PFSK-1 (cell line): ENCODE results near the gene IRF1.

ENCODE experiments used
- FOXP2 ChIP-seq: optimal IDR thresholded peaks from 2 replicates; pipeline ENCODE3; 2011; ENCODE audit warnings: borderline replicate concordance, control low read depth, inconsistent platforms; ENCODE audit not compliant: insufficient read depth; ENCODE audit errors: extremely low read length, extremely low read depth
- POLR2AphosphoS5 ChIP-seq: IDR thresholded peaks from 2 replicates; pipeline ENCODE4 v1.6.1; 2012; ENCODE audit warnings: low read depth, mild to moderate bottlenecking, control low read depth, low read length, moderate library complexity
- SIN3A ChIP-seq: IDR thresholded peaks from 2 replicates; pipeline ENCODE4 v1.6.1; 2012; ENCODE audit warnings: mild to moderate bottlenecking, low read length, moderate library complexity, borderline replicate concordance; ENCODE audit not compliant: insufficient read depth
- TAF1 ChIP-seq: IDR thresholded peaks from 2 replicates; pipeline ENCODE4 v1.6.1; 2012; ENCODE audit warnings: low read length, control low read depth, borderline replicate concordance; ENCODE audit not compliant: insufficient read depth
- TF ChIP-seq, protein P1 (sequence below), 2 experiments: IDR thresholded peaks; 2 replicates each; pipeline versions ENCODE4 v1.6.1 to v1.8.0; 2011 to 2012; ENCODE audit warnings: low read depth in 2 of 2, low read length in 2 of 2, control low read depth in 1 of 2, inconsistent platforms in 1 of 2, mild to moderate bottlenecking in 1 of 2, moderate library complexity in 1 of 2; ENCODE audit not compliant: insufficient read depth in 1 of 2

Gene IRF1

DNA sequence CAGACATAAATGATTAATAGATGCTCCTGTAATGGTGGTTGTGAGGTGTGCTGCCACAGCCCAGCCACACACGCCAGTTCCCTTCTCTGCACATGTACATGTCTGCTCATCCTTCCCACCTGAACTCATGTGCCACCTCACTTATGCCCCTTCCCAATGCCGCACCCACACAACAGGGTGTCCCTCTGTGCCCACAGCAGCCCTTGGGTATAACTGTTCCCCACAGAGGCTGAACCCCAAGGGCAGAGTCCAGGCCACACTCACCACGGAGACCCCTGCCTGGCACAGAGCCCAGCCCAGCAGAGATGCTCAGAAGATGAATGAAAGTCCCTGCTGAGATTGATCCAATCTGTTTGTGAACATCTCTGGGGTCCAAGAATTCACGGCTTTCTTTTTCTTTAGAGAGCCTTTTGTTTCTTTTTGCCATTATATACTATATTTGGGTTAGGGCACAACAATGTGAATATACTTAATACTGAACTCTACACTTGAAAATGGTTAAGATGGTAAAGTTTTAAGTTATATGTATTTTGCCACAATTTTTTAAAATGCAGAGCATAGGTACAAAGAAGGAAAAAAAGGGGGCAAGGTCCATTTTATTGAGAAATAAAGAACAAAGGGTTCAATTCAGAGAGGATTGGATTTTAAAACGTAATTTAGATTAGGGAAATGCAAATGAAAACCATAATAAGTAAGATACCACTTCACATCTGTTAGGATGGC lies 29.6 kb downstream of the IRF1 start:
- TF ChIP-seq POLR2AphosphoS5 (no peak), SIN3A (no peak)

DNA sequence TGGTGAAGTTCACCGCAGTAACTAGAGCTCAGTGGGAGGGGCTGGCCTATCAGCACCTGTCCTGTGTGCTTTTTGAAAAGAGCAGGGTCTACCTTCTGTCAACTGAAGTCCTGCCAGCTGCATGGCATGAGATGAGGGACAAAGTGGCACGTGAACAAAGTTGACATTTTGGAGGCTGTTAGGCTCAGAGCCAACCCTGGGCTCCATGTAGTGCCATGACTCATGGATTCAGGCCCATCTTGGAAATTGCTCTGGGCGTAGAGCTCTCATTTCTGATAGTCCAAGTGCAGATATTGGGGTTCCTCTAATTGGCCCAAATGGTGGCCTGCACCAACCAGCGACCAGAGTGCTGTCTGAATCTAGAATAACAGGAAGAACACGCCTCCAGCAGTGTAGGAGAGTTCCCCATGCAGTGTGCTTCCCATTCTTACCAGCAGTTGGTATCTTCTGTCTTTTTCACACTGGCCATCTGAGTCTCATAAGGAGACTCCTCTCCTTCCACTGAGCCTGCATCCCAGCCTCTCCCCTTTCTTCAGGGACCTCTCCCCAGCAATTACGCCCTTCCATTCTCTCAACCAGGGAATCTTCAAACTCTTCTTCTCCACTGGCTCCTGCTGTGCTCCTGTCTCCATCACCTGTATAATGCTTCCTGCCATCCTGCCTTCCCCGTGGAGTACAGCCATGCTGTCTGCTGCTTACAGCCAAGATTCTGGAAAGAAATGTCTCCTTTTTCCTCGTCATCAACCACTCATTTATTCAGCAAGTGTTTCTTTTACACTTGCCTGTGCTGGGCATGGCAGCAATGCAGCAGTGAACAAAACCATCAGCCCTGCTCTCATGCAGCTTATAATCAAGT lies 30.4 kb downstream of the IRF1 start:
- TF ChIP-seq TAF1 (no peak), FOXP2 (no peak), POLR2AphosphoS5 (no peak), SIN3A (no peak)
- TF ChIP-seq, protein P1, sequence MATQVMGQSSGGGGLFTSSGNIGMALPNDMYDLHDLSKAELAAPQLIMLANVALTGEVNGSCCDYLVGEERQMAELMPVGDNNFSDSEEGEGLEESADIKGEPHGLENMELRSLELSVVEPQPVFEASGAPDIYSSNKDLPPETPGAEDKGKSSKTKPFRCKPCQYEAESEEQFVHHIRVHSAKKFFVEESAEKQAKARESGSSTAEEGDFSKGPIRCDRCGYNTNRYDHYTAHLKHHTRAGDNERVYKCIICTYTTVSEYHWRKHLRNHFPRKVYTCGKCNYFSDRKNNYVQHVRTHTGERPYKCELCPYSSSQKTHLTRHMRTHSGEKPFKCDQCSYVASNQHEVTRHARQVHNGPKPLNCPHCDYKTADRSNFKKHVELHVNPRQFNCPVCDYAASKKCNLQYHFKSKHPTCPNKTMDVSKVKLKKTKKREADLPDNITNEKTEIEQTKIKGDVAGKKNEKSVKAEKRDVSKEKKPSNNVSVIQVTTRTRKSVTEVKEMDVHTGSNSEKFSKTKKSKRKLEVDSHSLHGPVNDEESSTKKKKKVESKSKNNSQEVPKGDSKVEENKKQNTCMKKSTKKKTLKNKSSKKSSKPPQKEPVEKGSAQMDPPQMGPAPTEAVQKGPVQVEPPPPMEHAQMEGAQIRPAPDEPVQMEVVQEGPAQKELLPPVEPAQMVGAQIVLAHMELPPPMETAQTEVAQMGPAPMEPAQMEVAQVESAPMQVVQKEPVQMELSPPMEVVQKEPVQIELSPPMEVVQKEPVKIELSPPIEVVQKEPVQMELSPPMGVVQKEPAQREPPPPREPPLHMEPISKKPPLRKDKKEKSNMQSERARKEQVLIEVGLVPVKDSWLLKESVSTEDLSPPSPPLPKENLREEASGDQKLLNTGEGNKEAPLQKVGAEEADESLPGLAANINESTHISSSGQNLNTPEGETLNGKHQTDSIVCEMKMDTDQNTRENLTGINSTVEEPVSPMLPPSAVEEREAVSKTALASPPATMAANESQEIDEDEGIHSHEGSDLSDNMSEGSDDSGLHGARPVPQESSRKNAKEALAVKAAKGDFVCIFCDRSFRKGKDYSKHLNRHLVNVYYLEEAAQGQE (IDR thresholded peaks at IDR 0.05; ENCODE audit: insufficient read depth in 1 of 2, low read depth in 2 of 2, low read length in 2 of 2): no peak

DNA sequence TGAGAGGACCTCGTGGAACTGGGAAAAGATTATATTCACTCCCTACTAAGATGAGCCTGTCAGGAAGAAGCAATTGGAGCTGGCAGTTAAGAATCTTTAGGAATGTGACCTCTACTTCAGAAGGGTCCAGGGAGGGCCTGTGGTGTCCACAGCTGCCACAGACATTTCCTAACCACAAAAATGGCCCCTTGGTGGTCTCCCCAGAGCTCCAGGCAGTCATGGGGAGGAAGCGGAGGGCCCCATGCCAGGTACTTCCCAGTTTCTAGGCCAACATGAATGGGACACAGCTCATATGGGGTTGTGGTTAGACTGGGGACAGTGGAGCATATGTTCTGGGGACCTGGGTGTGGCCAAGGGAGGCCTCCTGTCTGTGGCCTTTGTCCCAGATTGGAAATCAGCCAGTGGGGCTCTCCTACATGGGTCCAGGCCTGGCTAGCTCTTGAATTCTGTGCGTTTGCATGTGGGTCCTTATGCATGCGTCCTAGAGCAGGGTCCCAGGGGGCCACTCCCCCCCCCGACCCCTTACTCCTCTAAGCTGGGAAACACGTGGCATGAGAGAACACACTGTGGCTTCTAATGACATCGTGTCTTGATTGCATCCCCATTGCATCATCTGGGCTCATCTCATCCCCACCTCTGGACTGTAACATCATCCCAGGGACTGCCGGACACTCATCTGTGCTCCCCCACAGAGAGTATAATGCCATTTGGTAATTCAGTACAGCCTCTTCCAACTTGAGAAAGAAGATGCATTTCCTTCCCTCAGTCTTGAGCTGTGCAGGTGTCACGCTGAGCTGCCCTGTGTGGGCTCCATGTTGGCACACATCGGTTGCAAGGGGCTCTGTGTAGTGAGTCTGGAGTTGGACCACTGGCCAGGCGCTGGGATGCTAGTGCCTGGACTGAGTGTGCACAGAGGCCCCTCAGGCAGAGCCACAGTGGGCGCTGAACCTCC lies 31.3 kb downstream of the IRF1 start:
- TF ChIP-seq, protein P1 (IDR thresholded peaks at IDR 0.05; ENCODE audit: insufficient read depth in 1 of 2, low read depth in 2 of 2, low read length in 2 of 2): no peak
- TF ChIP-seq TAF1 (no peak), FOXP2 (no peak)

DNA sequence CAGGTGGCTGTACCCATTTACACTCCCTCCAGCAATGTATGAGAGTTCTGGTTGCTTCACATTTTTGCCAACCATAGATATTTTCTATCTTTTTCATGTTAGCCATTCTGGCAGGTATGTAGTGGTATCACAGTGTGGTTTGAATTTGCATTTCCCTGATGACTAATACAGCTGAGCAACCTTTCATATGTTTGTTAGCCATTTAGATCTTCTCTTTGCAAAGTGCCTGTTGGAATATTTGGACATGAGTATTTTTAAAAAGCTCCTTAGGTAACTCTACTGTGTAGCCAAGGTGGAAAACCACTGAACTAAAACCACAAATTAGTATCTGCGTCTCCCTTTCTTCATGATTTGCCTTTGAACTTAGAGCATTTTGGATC lies 31.9 kb downstream of the IRF1 start:
- TF ChIP-seq FOXP2 (no peak), SIN3A (no peak), TAF1 (no peak), POLR2AphosphoS5 (no peak)
- TF ChIP-seq, protein P1 (IDR thresholded peaks at IDR 0.05; ENCODE audit: insufficient read depth in 1 of 2, low read depth in 2 of 2, low read length in 2 of 2): no peak

DNA sequence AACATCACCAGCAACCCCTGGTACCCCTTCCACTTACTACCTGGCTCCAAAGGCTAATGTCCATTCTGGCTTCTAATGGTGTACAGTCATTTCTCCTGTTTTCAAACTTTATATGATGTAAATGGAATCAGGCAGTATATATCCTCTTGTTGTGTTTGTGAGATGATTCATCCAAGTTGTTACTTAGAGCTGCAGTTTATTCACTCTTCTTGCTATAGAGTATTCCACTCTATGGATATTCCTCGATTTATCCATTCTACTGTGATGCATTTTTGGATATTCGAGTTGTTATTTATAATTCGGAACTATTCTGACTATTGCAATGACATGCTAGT lies 32.4 kb downstream of the IRF1 start:
- TF ChIP-seq SIN3A: no peak
- TF ChIP-seq TAF1: no peak
- no peak for TF ChIP-seq POLR2AphosphoS5
- TF ChIP-seq FOXP2: no peak
- TF ChIP-seq, protein P1 (IDR thresholded peaks at IDR 0.05; ENCODE audit: insufficient read depth in 1 of 2, low read depth in 2 of 2, low read length in 2 of 2): no peak
